HL-60/S4 treated with phorbol 12-myristate 13-acetate at 8.2 ng/mL for 4 days and 3 days (cell line): ENCODE results near the gene AHCTF1.
"Not testable (repeated sequence)": the region's sequence is repeated elsewhere in the genome, so short reads cannot be mapped to it uniquely, and the experiment has no call there.

Source experiments
- in situ Hi-C: fragments of 300-500 bp; cut with MboI; formaldehyde crosslinking; loops from 2 replicates; pipeline ENCODE4 v1.15.0; 2022; ENCODE audit warnings: low sequenced_read_pairs

Gene AHCTF1

GRCh38 chr1:246923900-246924299, 7.8 kb downstream of the AHCTF1 start:
- in situ Hi-C loops: no loop called here

- in situ Hi-C loops: no loop called here
Measured at GRCh38 chr1:246923482-246923881, 8.3 kb downstream of the AHCTF1 start.

DNA sequence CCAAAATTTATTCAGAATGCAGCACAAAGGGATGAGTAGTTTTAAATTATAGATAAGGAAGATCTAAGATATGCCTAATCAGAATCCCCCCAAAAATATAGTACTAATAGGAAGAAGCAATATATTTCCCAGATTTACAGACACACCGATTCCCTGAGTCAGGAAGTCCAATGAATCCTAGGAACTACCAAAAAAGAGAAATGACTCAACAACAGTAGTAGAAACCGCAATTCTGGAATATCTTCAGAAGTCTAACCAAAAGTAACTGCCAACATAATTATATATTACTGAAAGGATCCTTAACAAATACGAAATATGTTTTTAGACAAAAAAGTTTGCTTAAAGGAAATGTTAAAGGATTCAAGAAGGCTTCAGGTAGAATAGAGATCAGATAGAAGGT, 10.3 kb downstream of the AHCTF1 start:
- in situ Hi-C loops: no loop called here

- in situ Hi-C loops: no loop called here
Measured at GRCh38 chr1:246919902-246920301, 11.8 kb downstream of the AHCTF1 start.

DNA sequence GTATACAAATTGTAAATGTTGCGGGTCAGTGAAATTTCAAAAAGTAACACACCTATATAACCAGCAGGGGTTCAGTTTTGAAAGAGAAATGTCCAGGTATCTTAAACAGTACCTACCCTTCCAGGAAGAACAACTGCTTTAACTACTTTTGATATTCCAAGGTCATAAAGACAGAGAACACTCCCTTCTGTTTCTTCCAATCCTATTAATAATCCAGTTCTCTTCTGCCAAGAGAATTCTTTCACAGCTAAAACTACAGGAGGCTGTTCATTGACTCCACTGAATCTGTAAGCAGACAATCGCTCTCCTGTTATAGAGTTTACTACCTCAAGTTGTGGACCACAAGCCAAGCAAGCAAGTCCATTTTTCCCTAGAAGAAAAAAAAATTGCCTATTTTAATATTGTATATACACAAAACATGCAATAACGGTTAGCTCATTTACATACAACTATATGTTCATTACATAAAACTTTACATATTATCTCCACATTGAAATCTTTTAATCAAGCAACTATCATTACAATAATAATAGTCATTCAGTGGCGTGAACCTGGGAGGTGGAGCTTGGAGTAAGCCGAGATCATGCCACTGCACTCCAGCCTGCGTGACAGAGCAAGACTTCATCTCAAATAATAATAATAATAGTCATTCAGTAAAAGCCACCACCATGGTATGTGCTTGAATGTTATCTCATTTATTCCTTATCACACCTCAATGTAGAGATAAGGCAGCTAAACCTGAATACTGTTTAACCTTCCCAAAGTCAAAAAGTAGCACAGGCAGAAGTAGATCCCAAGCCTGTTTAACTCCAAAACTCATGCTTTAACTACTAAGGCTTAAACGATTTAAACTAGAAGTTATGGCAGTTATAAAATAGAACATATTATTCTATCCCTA, 15.5 kb downstream of the AHCTF1 start:
- in situ Hi-C loops: not testable (repeated sequence)

GRCh38 chr1:246907472-246907871, 24.3 kb downstream of the AHCTF1 start:
- in situ Hi-C loops: no loop called here

DNA sequence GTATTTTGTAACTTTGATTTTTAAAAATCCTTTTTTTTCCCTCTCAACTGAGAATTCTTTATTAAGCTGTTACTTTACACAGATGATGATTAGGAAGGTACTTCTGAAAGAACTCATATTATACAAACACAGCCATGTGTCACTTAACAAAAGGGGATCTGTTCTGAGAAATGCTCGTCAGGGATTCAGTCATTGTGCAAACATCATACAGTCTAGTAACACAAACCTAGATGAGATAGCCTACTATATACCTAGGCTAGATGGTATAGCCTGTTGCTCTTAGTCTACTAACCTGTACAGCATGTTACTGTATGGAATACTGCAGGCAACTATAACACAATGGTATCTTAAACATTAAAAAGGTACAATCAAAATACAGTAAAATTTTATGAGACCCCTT, 24.9 kb downstream of the AHCTF1 start:
- in situ Hi-C loops: no loop called here

- in situ Hi-C loops: no loop called here
Measured at GRCh38 chr1:246901874-246902273, 29.9 kb downstream of the AHCTF1 start.

GRCh38 chr1:246897302-246897701, 34.4 kb downstream of the AHCTF1 start:
- in situ Hi-C loops: no loop called here

DNA sequence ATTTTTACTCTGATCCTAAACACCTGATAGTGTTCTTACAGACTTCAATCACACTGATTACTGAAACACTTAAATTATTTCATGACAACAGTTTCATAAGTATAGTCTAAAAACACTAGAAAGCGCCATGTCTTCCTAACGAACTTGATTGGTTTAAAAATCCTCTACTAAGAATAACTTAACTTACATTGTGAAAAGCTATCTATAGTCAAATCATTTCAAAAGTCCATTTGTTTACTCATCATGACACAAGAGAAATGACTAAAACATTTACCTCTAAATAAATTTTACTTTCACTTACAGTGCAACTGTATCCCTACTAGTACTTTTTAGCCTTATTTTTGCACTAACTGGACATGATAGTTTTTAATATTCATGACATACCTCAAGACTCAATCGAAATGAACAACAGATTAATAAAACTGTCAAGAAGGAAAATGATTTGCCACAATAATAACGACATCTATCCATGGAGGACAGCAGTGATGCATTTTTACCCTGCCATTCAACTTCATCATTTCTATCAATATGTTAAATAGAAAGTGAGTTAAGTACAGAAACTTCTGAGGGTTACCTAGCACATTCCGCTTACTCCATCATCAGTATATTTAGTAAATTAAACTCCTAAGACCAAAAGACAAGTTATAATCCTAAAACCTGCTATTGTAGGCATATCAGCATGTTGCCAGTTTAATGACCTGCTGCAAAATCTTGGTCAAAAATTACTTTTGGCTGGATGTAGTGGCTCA, 38.4 kb downstream of the AHCTF1 start:
- in situ Hi-C loops: no loop called here

DNA sequence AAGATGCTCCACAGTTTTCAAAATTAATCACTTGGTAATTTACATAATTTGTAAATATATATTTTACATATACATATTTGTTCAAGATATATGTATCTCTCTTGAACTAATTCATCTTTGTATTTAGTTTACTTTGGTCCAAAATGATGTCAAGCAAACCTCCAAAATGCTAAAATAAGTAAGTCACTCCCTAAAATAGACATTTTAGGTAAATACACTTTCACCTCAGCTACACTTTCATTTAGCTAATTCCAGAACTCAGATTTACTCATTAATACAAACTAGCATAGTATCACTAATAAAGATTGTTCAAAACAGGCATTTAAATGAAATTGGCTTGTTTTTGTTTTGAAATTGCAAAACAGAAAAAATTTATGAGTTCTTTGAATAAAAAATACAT, 40.6 kb downstream of the AHCTF1 start:
- in situ Hi-C loops: no loop called here

- in situ Hi-C loops: no loop called here
Measured at GRCh38 chr1:246888522-246888921, 43.2 kb downstream of the AHCTF1 start.

GRCh38 chr1:246885389-246885788, 46.4 kb downstream of the AHCTF1 start:
- in situ Hi-C loops: not testable (repeated sequence)

DNA sequence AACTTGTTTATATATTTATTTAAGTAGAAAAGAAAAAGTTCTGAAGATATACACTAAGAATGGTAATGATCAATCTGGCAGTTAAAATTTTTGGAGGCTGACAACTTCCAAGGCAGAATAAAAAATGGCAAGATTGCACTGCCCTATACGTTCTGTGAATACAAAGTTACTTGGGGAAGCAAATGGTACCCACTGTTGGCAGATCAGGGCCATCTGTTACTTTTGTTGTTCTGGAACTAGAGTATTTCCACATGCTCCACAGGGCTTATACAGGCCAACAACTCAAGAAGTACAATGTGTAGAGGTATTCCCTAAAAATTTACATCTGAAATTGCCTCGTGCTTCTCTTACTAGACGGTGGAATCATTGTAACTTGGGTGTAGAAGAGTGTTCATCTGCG, 53.2 kb downstream of the AHCTF1 start:
- in situ Hi-C loops: no loop called here

DNA sequence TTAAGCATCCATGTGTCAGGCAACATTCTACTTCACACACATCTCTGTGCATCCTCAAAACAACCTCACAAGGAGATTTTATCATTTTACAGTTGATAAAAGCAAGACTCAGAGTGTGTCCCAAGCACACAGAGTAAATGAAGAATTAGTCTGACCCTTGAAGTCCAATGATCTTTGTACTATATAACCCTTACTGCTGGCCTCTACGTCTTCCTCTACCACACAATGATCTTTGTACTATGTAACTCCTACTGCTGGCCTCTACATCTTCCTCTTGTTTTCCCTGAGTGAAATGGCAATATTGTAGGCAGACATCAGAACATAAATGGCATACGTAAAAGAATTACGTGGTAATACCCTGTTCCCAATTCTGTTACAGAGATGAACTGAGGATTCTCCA, 55.3 kb downstream of the AHCTF1 start:
- in situ Hi-C loops: no loop called here

GRCh38 chr1:246875041-246876026, 56.4 kb downstream of the AHCTF1 start:
- in situ Hi-C loops: no loop called here

DNA sequence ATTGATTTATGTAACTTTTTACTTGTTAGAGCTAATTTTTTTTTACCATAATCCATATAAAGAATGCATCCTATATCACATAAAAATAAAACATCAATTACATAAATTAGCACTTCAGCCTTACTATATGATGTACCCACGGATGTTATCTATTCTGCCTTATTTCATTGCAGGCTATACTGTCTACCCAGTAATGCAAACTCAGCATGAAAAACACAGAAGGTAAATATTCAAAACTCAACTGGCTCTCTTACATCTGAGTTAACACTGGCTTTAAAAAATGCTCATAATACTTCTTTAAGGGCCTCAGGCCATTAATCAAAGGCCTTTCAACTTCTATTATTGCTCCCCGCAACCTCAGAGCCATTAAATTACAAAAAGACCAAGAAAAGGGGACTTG, 65.8 kb downstream of the AHCTF1 start:
- in situ Hi-C loops: no loop called here

GRCh38 chr1:246863791-246864190, 68.0 kb downstream of the AHCTF1 start:
- in situ Hi-C loops: not testable (repeated sequence)

DNA sequence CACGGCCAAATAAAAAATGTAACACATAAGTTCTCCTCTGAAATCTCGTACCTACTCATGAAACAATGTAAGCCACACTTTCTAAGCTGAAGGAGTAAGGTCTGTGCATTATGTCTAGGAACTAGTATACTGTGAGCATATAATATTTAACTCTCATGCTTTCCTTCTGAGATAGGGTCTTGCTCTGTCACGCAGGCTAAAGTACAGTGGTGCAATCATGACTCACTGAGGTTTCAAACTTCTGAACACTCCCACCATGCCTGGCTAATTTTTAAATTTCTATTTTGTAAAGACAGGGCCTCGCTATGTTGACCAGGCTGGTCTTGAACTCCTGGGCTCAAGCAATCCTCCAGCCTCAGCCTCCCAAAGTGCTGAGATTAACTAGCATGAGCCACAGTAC, 71.3 kb downstream of the AHCTF1 start:
- in situ Hi-C loops: no loop called here

- in situ Hi-C loops: no loop called here
Measured at GRCh38 chr1:246856371-246856770, 75.4 kb downstream of the AHCTF1 start.

- in situ Hi-C loops: not testable (repeated sequence)
Measured at GRCh38 chr1:246850640-246851039, 81.1 kb downstream of the AHCTF1 start.
